SHP77 treated with DMSO at 0.1 percent for 48 hours (cell line): ENCODE data around the gene HOXA6.

ENCODE experiments used
- DNase-seq: peaks from one replicate; lab custom pipeline; 2025; lab: John Stamatoyannopoulos, UW

The HOXA6 gene

DNA sequence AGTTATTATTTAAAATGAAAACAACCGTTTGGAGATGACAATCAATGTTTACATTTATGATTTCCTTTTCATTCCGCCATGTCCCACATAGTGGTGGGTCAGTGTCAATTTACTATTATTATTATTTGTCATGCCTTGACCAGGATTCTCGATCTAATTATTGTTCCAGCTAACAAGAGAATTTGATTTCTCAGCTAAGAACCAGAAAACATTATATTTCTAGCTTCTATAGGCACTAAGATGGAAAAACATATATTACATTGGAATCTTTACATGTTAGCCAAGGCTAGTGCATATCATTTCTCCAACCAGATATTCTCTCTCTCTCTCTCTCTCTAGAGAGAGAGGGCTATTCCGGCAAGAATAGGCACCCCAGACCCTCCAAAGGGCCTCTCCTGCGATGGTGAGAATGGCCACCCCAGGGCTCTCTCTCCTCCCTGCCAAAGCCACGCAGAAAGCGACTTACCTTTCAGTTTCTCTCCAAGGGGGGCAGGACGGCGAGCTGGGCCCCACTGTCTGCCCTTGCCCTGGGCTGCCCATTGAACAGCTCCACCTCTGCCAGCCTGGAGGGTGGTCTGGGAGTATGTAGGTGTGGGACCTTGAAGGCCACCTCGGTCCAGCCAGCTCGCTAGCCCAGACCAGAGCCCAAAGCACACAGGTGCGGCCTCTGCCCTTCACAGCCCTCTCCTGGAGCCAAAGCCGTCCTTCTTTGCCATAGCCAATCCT is 2.4 kb upstream of the HOXA6 start:
- DNase-seq: no peak

DNA sequence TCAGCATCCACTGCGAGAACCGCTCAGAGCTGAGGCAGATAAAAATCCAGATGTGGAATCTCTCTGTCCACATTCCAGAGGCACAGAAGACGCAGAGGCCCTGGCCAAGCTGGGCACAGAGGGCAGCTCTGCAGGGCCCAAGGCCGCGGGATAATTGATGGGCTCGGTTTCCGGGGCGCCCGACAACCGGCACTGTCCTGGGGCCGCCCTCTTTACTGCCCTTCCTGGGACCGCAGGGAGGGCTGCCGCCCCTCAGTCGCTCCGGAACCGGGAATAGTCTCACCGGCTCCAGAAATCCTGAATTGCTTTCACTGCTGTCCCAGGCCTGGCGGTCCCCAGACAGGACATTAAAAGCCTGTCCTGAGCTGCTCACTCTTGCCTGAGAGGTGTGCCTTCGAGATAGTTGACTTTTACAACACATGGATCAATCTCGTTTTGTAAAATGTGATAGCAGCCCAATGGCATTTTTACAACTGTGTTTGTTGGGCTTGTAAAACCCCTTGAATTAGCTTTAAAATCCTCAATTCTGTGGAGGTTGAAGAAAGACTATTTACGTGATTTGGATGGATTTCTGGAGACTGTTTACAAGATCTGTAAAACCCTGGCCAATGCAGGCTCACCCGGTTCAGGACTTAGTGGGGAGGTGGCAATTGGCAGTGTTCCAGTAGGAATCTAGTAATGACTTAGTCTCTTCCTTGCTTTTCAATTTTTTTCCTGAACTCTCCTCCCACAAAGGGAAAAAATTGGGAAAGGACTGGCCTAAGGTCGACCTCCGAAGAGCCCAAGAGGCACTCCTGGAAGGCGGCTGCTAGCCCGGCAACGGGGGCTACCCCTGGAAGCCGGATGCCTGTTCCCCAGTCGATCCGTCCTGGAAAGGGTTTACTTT is 1.4 kb upstream of the HOXA6 start:
- no peak for DNase-seq

DNA sequence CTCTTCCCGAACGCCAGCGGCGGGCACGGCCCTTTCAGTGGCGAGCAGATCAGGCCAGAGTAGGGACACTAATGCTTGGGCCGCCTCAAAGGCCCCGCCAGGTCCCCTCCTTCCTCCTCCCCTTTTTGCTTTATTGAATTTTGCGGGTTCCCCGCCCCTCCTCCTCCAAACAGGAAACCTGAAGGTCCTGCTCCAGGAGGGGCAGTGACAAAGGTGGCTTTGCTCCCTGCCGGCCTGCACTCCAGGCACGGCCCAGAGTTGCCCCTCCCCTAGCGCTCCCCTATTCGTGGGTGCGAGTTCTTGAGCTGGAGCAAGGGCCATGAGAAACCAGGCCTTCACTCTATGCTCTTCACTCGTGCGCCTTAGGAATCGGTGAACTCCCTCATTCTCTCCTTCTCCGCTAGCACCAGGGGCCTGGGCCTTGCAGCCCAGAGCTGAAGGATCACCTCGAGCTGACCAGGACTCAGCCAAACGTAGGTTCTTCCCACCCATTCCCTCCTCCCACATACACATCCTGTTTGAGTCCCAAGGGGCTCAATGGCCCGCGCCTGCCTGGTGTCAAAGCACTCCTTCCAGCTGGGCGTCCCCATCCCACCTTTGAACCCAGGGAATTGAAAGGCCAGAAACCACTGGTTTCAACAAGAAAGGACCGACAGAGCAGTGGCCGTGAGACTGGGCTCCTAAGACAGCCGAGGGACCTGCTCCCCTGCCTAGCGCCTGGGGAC is 619 bp upstream of the HOXA6 start:
- no peak for DNase-seq

DNA sequence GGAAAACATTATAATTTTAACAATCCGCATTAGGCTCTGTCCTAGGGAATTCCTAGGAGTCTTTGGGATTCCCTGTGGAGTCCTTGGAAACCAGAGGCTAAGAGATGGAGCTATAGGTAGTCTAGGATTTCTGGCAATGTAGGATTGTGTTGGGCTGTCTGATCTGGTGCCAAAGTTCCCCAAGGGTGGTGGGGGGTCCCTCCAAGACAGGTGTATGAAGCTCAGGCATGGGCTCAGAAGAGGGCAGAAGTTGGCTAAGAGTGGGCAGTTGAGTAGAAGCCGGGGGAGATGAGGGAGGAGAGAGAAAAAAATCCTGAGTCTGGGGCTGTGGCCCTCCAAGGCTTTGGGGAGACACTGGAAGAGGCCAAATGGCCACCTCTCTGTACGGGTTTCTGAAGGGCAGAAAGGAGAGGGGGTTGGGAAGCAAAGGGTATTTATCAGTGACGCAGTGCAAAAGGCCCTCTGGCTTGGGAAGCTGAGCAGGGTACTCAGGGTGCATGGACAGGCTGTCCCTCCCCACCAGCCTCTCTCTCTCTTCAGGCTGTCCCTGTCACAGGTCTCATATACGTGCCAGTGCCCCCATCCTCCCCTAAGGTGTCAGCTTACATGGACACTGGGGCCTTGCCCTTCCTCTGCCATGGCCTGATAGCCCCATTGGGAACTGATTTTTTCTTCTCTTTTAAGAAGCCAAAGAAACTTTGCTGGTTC is 929 bp downstream of the HOXA6 start:
- no peak for DNase-seq

DNA sequence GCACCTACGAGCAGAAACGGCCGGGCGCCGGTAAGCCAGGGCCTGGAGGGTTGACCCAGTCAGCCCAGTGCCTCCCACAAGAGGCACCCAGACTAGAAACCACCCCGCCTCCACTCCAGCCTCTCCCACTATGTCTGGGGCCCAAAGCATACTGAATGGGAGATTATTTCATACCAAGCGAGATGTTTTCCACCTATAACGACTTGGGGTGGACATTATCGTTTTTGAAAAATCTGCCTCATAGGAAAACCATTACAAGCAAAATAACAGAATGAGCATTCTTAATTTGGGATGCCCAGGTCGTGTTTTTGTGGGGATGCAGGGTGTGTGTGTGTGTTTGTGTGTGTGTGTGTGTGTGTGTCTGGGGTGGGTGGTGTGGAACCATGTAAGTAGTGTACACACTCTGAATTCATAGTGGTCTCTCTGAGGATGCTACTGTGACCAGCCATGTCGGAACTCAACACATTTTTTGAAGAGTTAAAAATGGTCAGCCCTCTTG is 1.6 kb downstream of the HOXA6 start:
- DNase-seq: no peak

DNA sequence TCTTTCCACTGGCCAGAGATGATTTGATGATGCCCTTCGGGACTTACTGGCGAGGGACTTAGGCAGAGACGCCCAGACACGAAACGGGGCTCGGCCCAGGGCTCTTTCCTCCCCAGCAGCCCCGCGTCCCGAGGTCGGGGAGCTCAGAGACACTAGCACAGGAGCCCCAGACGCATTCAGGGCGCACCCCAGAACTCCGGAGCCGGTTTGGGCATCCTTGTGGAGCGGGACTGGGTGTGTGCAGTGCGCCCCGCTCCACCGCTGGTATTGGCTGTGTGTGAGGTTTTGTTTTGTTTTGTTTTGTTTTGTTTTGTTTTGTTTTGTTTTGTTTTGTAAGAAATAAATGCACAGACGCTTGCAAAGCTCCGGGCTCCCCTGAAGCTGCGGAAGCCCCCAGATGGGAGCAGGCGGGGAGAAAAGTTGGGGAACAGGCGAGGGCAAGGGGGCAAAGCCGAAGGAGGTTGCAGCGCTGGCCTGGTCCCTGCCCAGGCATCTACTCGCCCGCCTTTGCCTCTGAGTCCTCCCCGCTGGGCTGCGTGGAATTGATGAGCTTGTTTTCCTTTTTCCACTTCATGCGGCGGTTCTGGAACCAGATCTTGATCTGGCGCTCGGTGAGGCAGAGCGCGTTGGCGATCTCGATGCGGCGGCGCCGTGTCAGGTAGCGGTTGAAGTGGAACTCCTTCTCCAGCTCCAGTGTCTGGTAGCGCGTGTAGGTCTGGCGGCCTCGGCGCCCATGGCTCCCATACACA is 2.2 kb downstream of the HOXA6 start:
- no peak for DNase-seq

DNA sequence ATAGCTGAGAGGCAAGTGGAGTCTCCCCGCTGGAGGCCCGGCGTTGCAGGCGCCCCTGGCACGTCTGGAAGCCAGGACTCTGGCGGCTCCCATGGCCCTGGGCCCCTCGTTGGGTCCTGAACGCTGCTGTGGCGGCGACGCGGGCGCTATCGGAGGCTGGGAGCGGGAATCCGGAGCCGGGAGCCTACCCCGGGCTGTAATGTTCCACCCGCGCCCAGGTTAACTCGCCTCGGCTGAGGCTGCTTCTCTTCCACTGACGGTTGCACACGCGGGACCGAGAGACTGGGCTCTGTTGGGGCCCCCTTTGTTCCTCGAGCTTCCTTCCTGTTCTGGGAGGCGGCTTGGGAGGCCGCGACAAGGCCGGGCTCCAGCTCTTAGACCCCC is 2.8 kb downstream of the HOXA6 start:
- DNase-seq: no peak

DNA sequence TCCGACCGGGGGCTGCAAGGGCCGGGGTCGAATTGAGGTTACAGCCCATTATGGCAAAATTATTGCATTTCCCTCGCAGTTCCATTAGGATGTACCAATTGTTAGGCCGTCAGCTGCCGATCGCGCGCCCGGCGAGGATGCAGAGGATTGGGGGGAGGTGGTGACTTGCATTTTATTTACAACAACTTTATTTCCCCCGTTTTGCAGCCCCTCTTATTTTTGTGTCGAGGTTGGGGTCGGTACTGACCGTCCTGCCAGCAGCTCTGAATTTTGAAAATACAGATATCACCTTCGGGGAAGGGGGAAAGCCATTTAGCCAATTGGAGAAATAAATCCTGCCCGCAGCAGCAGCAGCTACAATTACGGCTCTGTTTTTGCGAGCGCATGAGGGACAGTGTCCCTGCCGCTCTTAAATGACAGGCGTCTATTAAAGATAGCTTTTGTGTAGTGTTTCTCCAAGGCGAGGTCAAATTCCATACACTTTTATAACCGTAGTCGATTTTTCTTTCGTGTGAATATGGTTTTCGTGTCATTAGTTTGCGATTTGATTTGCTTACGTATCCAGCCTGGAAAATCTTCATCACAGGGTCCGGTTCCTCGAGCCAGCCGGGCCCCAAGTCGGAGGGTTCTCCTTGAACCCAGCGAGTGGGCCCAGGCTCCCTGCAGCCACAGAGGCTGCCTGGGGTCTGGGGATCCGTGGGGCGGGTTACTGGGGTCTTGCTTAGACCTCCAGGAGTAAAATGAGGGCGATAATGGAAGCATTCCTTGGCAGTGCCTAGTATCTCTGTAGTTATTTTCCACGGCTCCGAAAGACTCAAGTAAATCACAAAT is 3.4 kb downstream of the HOXA6 start:
- DNase-seq: no peak

DNA sequence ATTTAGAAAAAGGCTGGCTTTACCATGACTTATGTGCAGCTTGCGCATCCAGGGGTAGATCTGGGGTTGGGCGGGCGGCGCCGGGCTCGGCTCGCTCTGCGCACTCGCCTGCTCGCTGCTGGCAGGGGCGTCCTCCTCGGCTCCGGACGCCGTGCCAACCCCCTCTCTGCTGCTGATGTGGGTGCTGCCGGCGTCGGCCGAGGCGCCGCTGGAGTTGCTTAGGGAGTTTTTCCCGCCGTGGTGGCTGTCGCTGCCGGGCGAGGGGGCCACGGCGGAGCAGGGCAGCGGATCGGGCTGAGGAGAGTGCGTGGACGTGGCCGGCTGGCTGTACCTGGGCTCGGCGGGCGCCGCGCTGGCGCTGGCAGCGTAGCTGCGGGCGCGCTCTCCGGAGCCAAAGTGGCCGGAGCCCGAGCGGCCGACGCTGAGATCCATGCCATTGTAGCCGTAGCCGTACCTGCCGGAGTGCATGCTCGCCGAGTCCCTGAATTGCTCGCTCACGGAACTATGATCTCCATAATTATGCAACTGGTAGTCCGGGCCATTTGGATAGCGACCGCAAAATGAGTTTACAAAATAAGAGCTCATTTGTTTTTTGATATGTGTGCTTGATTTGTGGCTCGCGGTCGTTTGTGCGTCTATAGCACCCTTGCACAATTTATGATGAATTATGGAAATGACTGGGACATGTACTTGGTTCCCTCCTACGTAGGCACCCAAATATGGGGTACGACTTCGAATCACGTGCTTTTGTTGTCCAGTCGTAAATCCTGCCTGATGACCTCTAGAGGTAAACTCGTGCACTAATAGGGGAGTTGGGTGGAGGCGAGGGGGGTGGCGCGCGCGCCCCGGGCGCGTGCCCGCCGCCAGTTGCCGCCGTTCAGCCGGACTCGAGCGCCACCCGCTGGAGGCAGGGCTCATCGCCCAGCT is 4.3 kb downstream of the HOXA6 start, which contains the start of gene HOXA5:
TSS of gene HOXA5 (minus strand) at position 659 of the 927 bp plus-strand sequence. CDS start at position 585, 74 bp downstream.
- no peak for DNase-seq

DNA sequence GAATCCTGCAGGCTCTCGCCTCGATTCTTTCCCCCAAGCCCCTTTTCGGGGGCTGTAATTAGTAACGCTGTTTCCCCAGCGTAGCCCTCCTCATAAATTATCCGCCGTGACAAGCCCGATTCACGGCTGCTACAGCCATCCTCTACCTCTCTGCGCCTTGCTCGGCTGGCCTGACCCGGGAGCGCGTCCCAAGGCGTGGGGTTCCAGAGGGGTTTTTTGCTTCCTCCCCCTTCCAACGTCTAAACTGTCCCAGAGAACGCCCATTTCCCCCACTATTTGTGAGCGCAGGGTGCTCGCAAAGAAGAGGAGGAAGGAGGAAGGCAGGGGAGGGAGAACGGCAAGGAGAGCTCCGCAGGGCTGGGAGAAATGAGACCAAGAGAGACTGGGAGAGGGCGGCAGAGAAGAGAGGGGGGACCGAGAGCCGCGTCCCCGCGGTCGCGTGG is 5.0 kb downstream of the HOXA6 start:
- no peak for DNase-seq

DNA sequence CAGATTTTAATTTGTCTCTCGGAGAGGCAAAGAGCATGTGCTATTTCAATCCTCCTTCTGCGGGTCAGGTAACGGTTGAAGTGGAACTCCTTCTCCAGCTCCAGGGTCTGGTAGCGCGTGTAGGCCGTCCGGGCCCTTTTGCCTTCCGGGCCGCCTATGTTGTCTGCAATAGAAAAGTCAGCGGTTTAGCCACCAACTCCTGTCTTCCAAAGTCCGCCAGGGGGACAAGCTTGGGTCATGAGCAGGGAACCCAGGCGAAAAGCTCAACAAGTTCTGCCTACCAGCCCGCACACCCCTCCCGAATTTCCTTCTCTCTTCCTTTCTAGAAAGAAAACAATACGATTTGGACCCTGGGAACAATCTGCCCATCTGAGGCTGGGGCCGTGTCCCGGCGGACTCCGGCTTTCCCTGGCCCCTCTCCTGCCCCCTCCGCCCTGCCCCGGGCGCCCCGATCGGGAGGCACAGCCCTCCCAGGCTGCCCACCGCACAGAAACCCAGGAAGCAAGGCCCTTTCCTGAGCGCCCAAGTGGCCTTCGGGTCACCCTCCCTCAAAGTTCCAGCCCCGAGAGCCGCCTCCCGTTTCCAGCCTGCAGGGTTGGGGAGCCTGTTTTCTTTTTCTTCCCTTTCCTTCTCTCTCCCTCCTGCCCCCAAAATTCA is 5.5 kb downstream of the HOXA6 start:
- no peak for DNase-seq

DNA sequence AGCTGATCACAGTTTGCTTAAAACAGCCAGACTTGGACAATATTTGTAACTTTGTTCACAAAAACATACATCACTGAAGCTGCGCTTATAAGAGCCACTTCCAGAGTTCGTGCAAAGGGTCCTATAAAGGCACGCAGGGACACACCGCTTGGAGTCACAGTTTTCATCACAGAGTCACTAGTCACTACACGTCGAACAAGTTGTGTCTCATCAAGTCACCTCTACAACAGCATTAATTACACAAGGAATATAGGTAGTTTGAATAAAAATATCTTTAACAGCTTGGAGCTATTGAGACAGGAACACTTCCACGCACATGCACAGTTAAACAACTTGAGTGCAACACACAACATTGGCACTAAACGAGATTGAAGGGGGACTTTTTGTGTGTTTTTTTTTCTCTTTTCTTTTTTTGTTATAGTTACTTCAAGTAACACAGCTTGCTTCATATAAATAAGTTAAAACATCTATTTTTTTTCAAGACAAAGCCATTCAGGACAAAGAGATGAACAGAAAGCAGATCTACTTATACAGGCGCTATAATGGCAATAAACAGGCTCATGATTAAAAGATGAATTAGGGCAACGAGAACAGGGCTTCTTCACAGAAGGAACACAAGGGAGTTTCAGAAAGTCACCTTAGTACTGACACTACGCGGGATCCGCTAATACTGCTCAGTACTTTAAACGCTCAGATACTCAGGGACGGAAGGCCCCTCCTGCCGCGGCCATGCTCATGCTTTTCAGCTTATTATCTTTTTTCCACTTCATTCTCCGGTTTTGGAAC is 6.2 kb downstream of the HOXA6 start:
- DNase-seq: no peak

DNA sequence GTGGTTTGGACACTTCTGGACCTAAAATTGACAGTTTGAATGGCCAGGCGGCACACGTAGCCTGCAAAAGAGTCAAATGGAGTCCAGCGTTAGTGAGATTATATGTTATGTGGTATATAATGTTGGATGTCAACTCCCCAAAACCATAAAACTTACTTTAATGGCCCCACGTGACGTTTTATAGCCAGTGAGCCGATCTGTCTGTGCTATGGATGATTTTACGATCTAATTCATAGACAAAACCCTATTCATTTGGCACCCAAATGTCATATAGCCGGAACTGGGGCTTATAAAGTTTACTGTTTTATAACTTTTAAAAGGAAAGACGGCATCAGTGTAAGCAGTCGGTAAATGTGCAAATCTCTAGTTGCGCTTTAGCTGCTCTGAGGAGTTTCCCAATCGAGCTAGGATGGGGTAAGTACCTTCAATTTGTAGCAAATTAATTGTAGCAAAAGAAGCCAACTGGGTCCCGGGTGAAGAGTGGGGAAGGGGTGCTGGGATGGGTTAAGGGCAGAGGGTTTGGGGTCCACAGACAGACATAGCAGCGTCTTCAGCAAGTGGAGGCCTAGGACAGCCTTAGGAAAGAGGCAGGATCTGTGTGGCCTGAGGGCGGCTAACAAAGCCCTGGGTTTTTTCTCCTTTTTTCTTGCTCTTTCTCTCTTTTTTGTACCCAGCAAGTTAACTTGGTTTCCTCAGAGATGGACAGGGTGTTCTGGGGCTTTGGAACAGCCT is 7.3 kb downstream of the HOXA6 start:
- DNase-seq: no peak

DNA sequence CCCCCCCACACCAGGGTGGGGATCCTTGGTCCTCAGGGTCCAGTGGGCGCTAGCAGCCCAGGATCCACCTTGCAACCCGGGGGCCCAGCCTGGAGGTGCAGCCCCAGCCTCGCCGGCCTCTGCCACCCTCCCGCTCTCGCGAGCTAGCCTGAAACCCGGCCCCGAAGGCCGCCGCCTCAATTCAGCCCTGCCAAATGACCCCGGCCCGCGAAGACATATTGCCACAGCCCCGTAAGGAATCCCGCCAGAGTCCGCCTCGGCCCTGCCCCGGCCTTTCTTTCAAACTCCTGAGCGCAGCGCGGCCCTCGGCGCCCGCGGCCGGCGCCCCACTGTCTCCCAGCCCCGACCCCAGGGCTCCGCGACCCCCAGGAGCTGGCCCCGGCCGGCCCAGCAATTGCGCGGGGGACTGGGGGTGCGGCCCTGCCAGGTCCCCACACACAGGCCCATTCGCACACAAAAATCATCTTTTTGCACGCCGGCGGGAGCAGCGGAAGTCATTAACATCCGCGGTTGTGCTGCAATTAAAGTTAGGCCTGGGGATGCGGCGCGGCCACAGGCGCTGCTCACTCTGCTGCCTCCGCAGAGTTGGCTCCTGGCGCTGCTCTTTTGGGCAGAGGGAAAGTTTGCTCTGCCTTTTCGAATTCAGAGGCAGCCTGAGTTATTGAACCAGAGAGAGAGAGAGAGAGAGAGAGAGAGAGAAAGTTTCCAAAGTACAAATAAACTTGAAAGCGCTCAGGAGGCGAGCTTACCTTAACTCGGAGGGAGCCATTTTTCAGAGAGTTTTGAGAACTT is 8.0 kb downstream of the HOXA6 start:
- DNase-seq: no peak

DNA sequence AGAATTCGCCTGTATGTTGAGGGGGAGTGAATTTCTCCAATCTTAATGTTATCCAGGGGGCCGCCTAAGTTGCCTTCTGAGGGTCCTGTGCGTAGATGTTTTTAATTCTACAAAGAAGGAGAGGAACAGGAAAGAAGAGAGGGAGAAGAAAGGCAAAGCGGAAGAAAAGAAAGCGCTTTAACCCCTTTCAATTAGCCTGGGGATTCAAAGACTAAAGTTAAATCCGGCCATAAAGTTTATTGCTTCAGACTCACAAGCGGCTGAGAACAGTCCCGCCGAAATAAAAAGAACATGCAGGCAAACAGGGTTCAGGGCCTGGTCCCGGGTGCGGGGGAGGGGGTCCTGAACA is 8.6 kb downstream of the HOXA6 start:
- DNase-seq: no peak

DNA sequence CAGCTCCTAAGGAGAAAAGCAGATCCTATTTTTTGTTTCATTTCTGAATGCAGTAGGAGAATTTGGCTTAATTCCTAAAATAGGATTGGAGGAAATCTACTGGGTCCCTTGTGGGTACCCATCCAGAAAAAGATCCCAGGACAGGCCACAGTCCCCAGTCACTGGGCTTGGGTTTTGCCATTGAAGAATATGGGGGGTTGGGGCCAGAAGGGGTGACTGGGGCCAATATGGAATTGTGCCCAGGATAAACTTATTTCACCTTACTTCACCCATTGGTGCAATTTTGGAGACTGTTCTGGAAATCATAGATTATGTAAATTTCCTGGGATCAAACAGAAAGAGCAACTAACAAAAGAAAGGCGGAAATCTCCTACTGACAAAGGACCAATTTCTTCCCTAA is 9.1 kb downstream of the HOXA6 start:
- DNase-seq: no peak
